GM10847 (cell line): ENCODE measurements around the gene PGAM2.
A peak's percentile ranks its signal among the peaks of the same experiment; 100 is the strongest.

Experiments used
- POLR2A ChIP-seq: IDR thresholded peaks from 2 replicates; pipeline ENCODE4 v1.6.1; 2011; ENCODE audit not compliant: insufficient read length; ENCODE audit errors: extremely low read depth

Gene PGAM2

GRCh38 chr7:44079331-44080021 lies 14.1 kb upstream of the PGAM2 start:
- TF ChIP-seq POLR2A = no peak

GRCh38 chr7:44078521-44078920 lies 13.2 kb upstream of the PGAM2 start:
- TF ChIP-seq POLR2A = no peak

GRCh38 chr7:44077681-44078091 lies 12.3 kb upstream of the PGAM2 start:
- TF ChIP-seq POLR2A = no peak

- TF ChIP-seq POLR2A = no peak
Observed at GRCh38 chr7:44077061-44077460, 11.7 kb upstream of the PGAM2 start.

- TF ChIP-seq POLR2A = no peak
Observed at GRCh38 chr7:44076101-44076895, 10.9 kb upstream of the PGAM2 start.

GRCh38 chr7:44075296-44076075 lies 10.1 kb upstream of the PGAM2 start:
- TF ChIP-seq POLR2A = no peak

GRCh38 chr7:44074349-44074695 lies 9.0 kb upstream of the PGAM2 start:
- no peak for TF ChIP-seq POLR2A

- TF ChIP-seq POLR2A = no peak
Observed at GRCh38 chr7:44073664-44074348, 8.4 kb upstream of the PGAM2 start.

- no peak for TF ChIP-seq POLR2A
Observed at GRCh38 chr7:44072364-44073231, 7.2 kb upstream of the PGAM2 start.

GRCh38 chr7:44071726-44072363 lies 6.5 kb upstream of the PGAM2 start:
- no peak for TF ChIP-seq POLR2A

- TF ChIP-seq POLR2A = no peak
Observed at GRCh38 chr7:44068054-44068453, 2.7 kb upstream of the PGAM2 start.

- no peak for TF ChIP-seq POLR2A
Observed at GRCh38 chr7:44067064-44067951, 1.9 kb upstream of the PGAM2 start.

GRCh38 chr7:44066494-44067063 lies 1.2 kb upstream of the PGAM2 start:
- TF ChIP-seq POLR2A = peak; percentile 22
